ENCODE measurements around the gene SLC16A3.

The SLC16A3 gene

GRCh38 chr17:82247182-82247823, 18.5 kb downstream of the SLC16A3 start:
- no peak for TF ChIP-seq CTCF (IDR thresholded peaks at IDR 0.05)
- no peaks in the 10 kb centered on the region for H3K36me3 ChIP-seq (ENCODE audit: control insufficient read depth, insufficient read depth, low read length)
- H3K4me3 ChIP-seq (ENCODE audit: low read depth, low read length), result no peak overlapping the region
- no peaks in the 10 kb centered on the region for H3K27me3 ChIP-seq (ENCODE audit: control insufficient read depth, insufficient read depth, low read length)
- H2AFZ ChIP-seq, result no peak overlapping the region
- H3K9me3 ChIP-seq (ENCODE audit: control insufficient read depth, low read length), result no peaks in the 10 kb centered on the region
- no peak overlapping the region for H3K9ac ChIP-seq
- no peak overlapping the region for H3K4me2 ChIP-seq (ENCODE audit: low read length)
- no peak overlapping the region for H3K27ac ChIP-seq
- peaks cover 63% of the 10 kb centered on the region for H3K79me2 ChIP-seq
- peaks cover 13% of the 10 kb centered on the region for H3K4me1 ChIP-seq

- Histone ChIP-seq H3K79me2 (peaks cover 65% of the 10 kb centered on the region), H3K4me2 (ENCODE audit: low read length) (no peak overlapping the region), H3K4me3 (ENCODE audit: low read depth, low read length) (no peak overlapping the region), H3K9me3 (ENCODE audit: control insufficient read depth, low read length) (no peaks in the 10 kb centered on the region), H3K4me1 (peaks cover 5% of the 10 kb centered on the region), H3K27ac (no peak overlapping the region), H2AFZ (no peak overlapping the region), H3K9ac (no peak overlapping the region), H3K27me3 (ENCODE audit: control insufficient read depth, insufficient read depth, low read length) (no peaks in the 10 kb centered on the region), H3K36me3 (ENCODE audit: control insufficient read depth, insufficient read depth, low read length) (no peaks in the 10 kb centered on the region)
- no peak for TF ChIP-seq CTCF (IDR thresholded peaks at IDR 0.05)
Measured at GRCh38 chr17:82247856-82248671, 19.2 kb downstream of the SLC16A3 start.

GRCh38 chr17:82248815-82249674, 20.2 kb downstream of the SLC16A3 start:
- no peak overlapping the region for H3K27ac ChIP-seq
- peaks cover 3% of the 10 kb centered on the region for H3K4me1 ChIP-seq

GRCh38 chr17:82249896-82250581, 21.2 kb downstream of the SLC16A3 start:
- no peak overlapping the region for H3K9ac ChIP-seq
- H3K36me3 ChIP-seq (ENCODE audit: control insufficient read depth, insufficient read depth, low read length), result no peaks in the 10 kb centered on the region
- H3K27me3 ChIP-seq (ENCODE audit: control insufficient read depth, insufficient read depth, low read length), result no peaks in the 10 kb centered on the region
- peaks cover 3% of the 10 kb centered on the region for H3K4me1 ChIP-seq
- H3K9me3 ChIP-seq (ENCODE audit: control insufficient read depth, low read length), result no peaks in the 10 kb centered on the region
- no peak overlapping the region for H3K27ac ChIP-seq
- H3K4me2 ChIP-seq (ENCODE audit: low read length), result no peak overlapping the region
- H3K4me3 ChIP-seq (ENCODE audit: low read depth, low read length), result no peak overlapping the region
- H2AFZ ChIP-seq, result no peak overlapping the region
- H3K79me2 ChIP-seq, result peaks cover 59% of the 10 kb centered on the region
- no peak for TF ChIP-seq CTCF (IDR thresholded peaks at IDR 0.05)

More at GRCh38 chr17:82248815-82249674, 20.2 kb downstream of the SLC16A3 start:
- H3K9ac ChIP-seq, result no peak overlapping the region
- H3K79me2 ChIP-seq, result peaks cover 59% of the 10 kb centered on the region
- H3K9me3 ChIP-seq (ENCODE audit: control insufficient read depth, low read length), result no peaks in the 10 kb centered on the region
- H3K4me3 ChIP-seq (ENCODE audit: low read depth, low read length), result no peak overlapping the region
- TF ChIP-seq CTCF (IDR thresholded peaks at IDR 0.05), result no peak
- no peaks in the 10 kb centered on the region for H3K27me3 ChIP-seq (ENCODE audit: control insufficient read depth, insufficient read depth, low read length)
- H2AFZ ChIP-seq, result no peak overlapping the region
- no peak overlapping the region for H3K4me2 ChIP-seq (ENCODE audit: low read length)
- H3K36me3 ChIP-seq (ENCODE audit: control insufficient read depth, insufficient read depth, low read length), result no peaks in the 10 kb centered on the region

Data from parathyroid adenoma (tissue), 2 donors.